NCI-H187 treated with DMSO at 0.1 percent for 48 hours (cell line): ENCODE results near the gene BRAF.
"Not testable (repeated sequence)": the region's sequence is repeated elsewhere in the genome, so short reads cannot be mapped to it uniquely, and the experiment has no call there.

Experiments used
- DNase-seq: peaks from one replicate; lab custom pipeline; 2025; lab: John Stamatoyannopoulos, UW

BRAF gene

GRCh38 chr7:140707132-140707531 is 217.6 kb downstream of the BRAF start:
- DNase-seq: no peak

- no peak for DNase-seq
These were observed 220.5 kb downstream of the BRAF start for GRCh38 chr7:140704205-140704604.

- no peak for DNase-seq
These were observed 222.0 kb downstream of the BRAF start for GRCh38 chr7:140702774-140703173.

- no peak for DNase-seq
These were observed 226.3 kb downstream of the BRAF start for GRCh38 chr7:140698477-140698876.

GRCh38 chr7:140697447-140698143 is 227.1 kb downstream of the BRAF start:
- no peak for DNase-seq

GRCh38 chr7:140696680-140697446 is 227.9 kb downstream of the BRAF start, which contains the start of gene NDUFB2:
Gene NDUFB2, plus strand, starts transcription at chr7:140696708. Its CDS starts 37 bp downstream, at chr7:140696745.
- DNase-seq: no peak

GRCh38 chr7:140696024-140696679 is 228.6 kb downstream of the BRAF start:
- DNase-seq: no peak

- DNase-seq: no peak
These were observed 229.3 kb downstream of the BRAF start for GRCh38 chr7:140695381-140695780.

- DNase-seq: no peak
These were observed 230.1 kb downstream of the BRAF start for GRCh38 chr7:140694592-140694991.

- DNase-seq: not testable (repeated sequence)
These were observed 230.9 kb downstream of the BRAF start for GRCh38 chr7:140693849-140694248.

- no peak for DNase-seq
These were observed 233.2 kb downstream of the BRAF start for GRCh38 chr7:140691376-140692045.

- no peak for DNase-seq
These were observed 235.3 kb downstream of the BRAF start for GRCh38 chr7:140689199-140690152.

- no peak for DNase-seq
These were observed 236.4 kb downstream of the BRAF start for GRCh38 chr7:140688341-140688740.

- DNase-seq: no peak
These were observed 237.8 kb downstream of the BRAF start for GRCh38 chr7:140686921-140687320.

GRCh38 chr7:140685407-140686087 is 239.2 kb downstream of the BRAF start:
- DNase-seq: no peak

GRCh38 chr7:140684066-140684950 is 240.4 kb downstream of the BRAF start:
- no peak for DNase-seq

GRCh38 chr7:140683657-140684056 is 241.1 kb downstream of the BRAF start:
- DNase-seq: no peak

GRCh38 chr7:140681766-140682165 is 243.0 kb downstream of the BRAF start:
- no peak for DNase-seq

- DNase-seq: no peak
These were observed 243.8 kb downstream of the BRAF start for GRCh38 chr7:140680886-140681285.

- no peak for DNase-seq
These were observed 245.5 kb downstream of the BRAF start for GRCh38 chr7:140679186-140679585.
